ENCODE measurements around the gene LDB2.

- TF ChIP-seq, protein P1, sequence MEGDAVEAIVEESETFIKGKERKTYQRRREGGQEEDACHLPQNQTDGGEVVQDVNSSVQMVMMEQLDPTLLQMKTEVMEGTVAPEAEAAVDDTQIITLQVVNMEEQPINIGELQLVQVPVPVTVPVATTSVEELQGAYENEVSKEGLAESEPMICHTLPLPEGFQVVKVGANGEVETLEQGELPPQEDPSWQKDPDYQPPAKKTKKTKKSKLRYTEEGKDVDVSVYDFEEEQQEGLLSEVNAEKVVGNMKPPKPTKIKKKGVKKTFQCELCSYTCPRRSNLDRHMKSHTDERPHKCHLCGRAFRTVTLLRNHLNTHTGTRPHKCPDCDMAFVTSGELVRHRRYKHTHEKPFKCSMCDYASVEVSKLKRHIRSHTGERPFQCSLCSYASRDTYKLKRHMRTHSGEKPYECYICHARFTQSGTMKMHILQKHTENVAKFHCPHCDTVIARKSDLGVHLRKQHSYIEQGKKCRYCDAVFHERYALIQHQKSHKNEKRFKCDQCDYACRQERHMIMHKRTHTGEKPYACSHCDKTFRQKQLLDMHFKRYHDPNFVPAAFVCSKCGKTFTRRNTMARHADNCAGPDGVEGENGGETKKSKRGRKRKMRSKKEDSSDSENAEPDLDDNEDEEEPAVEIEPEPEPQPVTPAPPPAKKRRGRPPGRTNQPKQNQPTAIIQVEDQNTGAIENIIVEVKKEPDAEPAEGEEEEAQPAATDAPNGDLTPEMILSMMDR (IDR thresholded peaks at IDR 0.05; ENCODE audit: low read depth, low read length, poor library complexity, severe bottlenecking): no peak
- no peak for TF ChIP-seq EZH2phosphoT487 (IDR thresholded peaks at IDR 0.05; ENCODE audit: borderline replicate concordance, low read length)
Measured at GRCh38 chr4:16641971-16642370, 256.5 kb downstream of the LDB2 start.
